GM19099 (cell line): ENCODE measurements around the gene PLA2G4B.

Experiments
- POLR2A ChIP-seq: IDR thresholded peaks from 3 replicates; pipeline ENCODE4 v1.6.1; 2011; ENCODE audit warnings: low read depth; ENCODE audit not compliant: insufficient read length; ENCODE audit errors: extremely low read depth

Gene PLA2G4B, protein sequence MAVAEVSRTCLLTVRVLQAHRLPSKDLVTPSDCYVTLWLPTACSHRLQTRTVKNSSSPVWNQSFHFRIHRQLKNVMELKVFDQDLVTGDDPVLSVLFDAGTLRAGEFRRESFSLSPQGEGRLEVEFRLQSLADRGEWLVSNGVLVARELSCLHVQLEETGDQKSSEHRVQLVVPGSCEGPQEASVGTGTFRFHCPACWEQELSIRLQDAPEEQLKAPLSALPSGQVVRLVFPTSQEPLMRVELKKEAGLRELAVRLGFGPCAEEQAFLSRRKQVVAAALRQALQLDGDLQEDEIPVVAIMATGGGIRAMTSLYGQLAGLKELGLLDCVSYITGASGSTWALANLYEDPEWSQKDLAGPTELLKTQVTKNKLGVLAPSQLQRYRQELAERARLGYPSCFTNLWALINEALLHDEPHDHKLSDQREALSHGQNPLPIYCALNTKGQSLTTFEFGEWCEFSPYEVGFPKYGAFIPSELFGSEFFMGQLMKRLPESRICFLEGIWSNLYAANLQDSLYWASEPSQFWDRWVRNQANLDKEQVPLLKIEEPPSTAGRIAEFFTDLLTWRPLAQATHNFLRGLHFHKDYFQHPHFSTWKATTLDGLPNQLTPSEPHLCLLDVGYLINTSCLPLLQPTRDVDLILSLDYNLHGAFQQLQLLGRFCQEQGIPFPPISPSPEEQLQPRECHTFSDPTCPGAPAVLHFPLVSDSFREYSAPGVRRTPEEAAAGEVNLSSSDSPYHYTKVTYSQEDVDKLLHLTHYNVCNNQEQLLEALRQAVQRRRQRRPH

GRCh38 chr15:41838400-41838897 is at the start of gene PLA2G4B:
Gene PLA2G4B (plus strand): TSS chr15:41838847. CDS start chr15:41838914, 67 bp downstream.
- no peak for TF ChIP-seq POLR2A

DNA sequence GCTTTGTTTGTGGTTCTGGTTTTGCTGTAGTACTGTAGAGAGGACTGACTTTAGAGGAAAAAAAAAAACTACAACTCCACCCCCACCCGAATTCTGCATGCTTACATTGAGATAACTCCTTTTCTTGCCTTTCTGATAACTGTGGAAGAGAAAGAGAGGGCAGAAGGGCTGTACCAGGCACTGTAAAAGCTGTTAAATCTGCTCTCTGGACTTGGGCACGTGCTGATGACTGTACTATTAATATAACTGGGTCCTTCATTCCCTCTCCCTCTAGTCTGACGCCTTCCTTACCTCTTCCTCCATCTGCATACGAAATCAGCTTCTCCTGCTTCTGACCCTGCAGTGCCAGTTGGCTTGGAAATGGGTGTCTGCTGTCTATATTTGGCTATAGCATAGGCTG is 49.4 kb upstream of the PLA2G4B start:
- TF ChIP-seq POLR2A: no peak

GRCh38 chr15:41789662-41790061 is 49.0 kb upstream of the PLA2G4B start:
- TF ChIP-seq POLR2A: no peak

DNA sequence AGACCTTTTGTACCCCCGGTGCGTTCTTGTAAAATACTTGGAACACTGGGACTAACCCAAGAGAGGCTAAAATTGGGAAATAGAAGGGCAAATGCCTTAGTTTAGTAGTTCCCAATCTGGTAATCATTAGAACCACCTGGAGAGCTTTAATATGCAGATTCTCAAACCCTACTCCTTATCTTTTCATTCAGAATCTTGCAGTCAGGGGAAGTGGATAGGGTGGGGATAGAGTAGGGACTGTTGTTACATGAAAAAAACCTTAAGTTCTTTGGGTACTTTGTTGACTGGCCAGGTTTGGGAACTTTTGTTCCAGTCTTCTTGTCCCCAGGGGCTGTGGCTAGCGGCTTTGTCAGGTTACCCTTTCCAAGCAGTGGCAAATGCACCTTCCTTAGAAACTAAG is 48.5 kb upstream of the PLA2G4B start:
- no peak for TF ChIP-seq POLR2A

DNA sequence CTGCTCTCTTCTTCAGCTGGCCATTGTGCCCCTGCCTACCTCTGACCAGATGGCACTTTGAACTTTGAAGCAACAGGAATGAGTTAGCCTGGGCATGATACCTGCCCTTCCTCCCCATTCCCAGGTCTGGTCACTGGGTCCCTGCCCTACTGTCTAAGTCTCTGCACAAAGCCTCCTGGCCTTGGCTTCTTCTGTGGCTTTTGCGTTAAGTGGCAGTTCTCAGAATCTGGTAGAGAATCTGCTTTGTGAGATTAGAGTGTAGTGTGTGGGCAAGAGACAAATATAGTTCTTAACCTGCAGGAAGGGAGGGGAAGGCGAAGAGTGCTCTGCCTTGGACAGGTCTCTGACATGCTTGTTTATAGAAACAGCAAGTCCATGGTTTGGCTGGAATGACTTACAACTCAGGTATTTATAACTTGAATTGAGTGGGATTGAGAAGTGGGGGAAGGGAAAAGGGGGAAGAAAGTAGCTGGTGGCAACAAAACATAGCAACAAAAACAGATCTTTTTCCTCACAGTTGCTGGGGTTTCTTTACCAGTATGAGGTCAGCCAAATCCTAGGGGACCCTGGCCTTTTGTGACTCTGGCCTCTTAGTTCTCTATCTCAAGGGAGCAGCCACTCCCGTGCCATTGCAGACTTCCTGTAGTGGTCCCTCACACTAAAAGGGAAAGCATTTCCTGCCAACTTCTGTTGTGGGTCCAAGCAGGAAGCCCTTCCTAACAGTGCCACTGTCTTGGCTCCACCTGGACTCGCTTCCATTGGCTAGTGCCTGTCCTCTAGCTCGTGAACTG is 47.7 kb upstream of the PLA2G4B start:
- no peak for TF ChIP-seq POLR2A

- no peak for TF ChIP-seq POLR2A
Measured at GRCh38 chr15:41791547-41791937, 47.1 kb upstream of the PLA2G4B start.

DNA sequence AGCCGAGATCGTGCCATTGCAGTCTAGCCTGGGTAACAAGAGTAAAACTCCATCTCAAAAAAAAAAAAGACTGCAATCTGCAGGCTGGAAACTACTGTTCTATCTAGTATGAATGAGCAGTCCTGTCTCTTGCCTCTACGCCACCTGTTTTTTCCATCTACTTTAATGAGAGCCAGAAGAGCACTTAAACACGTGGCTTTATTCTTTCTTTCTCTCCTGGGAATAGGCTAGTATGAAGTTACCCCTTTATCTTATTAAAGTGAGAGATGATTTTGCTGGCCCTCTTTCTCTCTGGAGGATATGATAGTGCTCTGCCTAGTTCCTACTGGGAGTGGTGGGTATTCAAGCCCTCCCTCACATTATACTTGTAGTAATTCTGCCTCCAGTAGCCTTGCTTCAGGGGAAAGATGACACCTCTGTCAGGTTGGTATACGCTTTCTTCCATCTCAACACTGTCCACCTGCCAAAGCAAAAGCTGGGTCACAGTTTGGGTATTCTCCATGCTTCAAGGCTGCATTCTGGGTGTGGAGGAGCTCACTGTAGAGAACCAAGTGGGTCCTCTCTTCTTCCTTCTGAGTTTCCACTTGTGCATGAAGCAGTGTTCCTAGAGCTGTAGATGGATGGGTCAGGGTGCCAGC is 46.5 kb upstream of the PLA2G4B start:
- TF ChIP-seq POLR2A: no peak

DNA sequence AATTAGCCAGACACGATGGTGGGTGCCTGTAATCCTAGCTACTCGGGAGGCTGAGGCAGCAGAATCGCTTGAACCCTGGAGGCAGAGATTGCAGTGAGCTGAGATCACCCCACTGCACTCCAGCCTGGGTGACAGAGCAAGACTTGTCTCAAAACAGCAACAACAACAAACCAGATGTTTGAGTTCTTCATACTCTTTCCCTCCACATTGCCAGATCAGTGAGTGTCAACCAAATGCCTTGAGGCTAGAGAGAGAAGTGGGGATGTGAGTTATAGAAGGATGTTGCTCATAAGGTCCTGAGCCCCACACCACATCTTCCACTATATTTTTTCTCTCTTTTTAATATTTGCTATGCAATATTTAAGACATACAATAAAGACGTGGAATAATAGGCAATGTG is 44.6 kb upstream of the PLA2G4B start:
- no peak for TF ChIP-seq POLR2A

GRCh38 chr15:41795996-41796856 is 42.4 kb upstream of the PLA2G4B start:
- TF ChIP-seq POLR2A: no peak

DNA sequence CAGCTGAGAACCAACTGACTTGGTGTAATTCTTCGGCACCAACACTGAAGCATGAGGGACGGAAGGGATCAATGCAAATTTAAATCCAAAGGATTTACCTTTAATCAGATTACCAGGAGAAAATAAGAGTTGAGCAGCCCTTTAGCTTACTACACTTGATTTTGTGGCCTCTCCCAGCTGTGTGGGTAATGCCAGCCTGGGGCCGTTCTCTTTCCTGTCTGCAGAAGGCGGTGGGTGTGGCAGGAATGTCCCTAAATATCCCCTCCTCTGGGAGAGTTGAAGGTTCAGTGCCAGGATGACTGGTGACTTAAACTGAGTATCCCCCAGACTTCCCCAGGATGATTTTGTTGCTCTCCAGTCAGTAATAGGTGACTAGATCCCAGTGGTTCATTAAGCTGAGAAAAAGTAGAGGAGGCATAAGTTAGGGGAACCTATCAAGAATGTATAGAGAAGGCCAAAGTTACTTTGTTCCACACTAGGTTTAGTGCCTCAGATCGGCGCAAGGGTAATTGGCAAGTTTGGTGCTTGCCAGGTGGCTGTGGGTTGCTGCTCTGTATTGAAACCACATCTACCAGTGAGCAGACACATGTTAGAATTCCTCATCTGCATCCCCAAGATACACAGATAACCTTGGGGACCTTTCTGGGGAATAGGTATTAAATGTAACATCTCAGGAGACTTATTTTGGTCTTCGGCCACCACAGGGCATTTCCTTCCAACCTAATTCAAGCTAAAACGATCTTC is 41.3 kb upstream of the PLA2G4B start:
- TF ChIP-seq POLR2A: no peak

DNA sequence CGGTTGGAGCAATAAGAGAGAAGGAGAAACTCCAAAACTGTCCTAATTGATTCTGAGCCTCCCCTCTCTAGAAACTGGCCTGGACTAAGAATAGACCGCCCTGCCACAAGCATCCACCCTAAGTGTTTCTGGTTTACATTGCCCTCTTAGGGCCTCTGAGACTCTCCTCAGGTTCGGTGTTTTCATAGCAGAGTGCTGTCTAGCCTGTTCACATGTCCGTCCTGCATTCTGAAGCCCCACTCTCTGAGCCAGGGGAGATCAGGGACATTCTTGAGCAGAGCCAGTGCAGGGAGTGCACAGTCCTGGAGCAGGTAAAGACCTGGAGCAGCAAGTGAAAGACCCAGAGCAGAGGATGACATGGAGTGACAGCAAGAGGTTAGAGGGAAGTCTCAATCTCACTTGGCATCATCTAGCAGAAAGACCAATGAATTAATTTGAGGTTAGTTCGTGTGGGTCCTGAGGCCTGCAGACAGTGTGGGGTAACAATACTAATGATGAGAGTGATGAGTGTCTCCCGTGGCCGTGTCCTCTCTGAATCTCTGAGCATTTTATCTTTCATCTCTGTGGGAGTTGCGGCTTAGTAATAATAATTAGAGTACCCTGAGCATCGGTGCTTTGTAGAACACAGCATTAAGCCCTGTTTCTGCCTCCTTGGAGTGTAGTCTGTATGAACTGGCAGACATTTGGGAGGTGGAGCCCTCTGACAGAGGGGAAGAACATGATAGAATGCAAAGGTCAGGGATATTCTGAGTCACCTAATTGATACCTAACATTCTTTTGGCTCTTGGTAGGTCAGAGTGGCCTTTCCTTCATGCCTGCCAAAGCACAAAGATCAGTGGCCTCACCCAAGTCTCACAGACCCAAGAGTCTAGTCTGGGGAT is 39.8 kb upstream of the PLA2G4B start:
- TF ChIP-seq POLR2A: no peak

DNA sequence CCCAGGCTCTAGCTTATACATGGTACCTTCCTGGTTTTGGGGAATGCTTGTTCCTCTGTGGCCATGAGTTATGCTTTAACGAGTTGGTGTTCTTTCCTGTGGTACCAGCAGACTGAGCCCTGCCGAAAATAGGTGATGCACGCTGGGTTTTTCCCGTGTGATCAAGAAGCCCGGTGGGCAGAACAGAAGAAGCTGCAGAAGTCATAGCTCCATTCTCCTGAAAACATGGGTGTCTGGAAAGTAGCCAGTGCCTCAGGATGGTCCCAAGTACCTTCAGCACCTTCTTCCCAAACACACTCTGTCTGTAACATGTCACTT is 39.2 kb upstream of the PLA2G4B start:
- TF ChIP-seq POLR2A: no peak
